SH-SY5Y (cell line): ENCODE data around the gene TFEB.

Experiments used
- GATA2 ChIP-seq: IDR thresholded peaks from 2 replicates; pipeline ENCODE4 v1.6.1; 2011; ENCODE audit warnings: mild to moderate bottlenecking, low read depth, low read length
- GATA3 ChIP-seq: IDR thresholded peaks from 2 replicates; pipeline ENCODE4 v1.6.1; 2011; ENCODE audit warnings: low read depth, mild to moderate bottlenecking, low read length, moderate library complexity

Gene TFEB

DNA sequence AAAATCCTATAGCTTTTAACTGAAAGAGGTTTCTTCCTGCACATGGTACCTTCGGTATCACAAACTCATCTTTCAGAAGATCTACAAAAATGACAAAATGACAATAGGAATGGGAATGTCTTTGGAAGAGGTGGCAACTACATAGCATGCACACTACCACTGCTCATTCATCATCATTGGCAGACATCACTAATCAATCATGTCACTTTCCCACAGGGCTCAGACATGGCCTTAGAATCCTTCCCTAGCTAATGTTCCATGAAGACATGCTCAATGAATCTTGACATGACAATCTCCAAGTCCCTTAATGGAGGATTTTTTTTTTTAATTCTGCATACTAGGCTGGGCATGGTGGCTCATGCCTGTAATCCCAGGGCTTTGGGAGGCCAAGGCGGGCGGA is 15.0 kb upstream of the TFEB start:
- no peak for TF ChIP-seq GATA2
- TF ChIP-seq GATA3, result no peak

DNA sequence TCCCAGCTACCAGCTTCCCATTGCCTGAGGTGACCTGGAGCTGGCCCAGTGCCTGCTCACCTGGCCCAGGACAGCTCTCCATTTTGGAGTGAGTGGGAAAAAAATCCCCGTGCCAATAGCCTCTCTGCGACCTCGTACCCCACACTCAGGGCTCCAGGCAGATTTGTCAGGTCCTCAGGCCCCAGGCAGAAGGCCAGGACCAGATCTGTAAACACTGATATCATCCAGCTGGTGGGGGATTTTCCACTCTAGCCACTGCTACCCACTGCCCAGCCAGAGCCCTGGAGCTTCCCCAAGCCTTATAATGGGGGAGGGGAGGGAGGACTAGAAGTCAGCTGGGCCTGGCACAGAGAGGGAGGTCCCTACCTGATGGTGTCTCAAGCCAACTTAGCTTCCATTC is 13.1 kb upstream of the TFEB start:
- no peak for TF ChIP-seq GATA3
- no peak for TF ChIP-seq GATA2

DNA sequence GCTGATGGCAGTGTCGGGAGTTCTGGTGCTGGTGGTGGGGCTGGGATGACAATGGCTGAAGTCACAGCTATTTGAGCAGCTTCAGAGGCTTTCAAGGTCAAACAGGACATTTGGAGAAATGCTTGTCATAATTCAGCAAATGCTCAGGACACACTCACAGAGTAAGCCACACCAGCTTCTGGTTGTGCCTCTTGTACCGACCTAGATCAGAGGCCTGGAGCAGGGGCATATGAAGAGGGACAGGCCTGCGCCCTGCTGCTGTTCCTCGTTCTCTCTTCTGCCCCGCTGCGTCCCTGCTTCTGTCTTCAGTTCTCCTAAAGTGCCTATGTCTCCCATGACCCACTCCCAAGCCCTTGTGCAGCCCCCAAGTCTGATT is 12.7 kb upstream of the TFEB start:
- TF ChIP-seq GATA3 (no peak), GATA2 (no peak)

DNA sequence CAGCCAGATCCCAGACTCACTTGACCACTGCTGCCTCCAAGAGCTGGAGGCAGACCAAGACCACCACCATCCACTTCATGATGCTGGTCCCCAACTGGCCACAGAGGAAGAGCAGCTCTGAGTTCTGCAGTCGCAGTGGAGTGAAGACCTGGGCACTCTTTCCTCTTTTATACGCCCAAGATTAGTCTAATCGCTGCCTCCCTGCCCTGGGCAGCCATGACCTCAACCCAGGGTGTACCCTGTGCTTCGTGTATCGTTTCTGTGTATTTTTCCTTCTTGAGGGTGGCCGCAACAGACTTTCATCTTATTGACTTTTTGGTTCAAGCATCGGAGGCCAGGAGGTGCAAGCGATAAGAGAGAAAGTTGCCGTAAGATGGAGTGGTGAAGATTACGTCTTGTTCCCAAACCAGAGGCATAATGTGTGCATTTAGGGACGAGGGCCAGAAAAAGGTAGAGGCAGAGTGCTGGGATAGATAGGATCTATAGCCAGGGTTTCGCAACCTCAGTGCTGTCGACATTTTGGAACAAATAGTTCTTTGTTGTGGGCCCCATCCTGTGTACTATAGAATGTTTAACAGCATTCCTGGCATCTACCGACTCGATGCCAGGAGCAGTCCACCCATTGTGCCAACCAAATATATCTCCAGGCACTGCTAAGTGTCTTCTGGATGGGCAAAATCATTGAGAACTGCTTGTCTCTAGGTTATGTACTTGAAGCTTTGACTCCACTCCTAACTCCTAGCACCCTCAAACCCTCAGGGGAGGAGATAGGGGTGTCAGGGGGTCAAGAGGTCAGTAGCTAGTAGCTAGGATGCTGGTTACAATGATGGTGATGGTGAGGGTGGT is 12.1 kb upstream of the TFEB start, which contains the start of gene PGC:
TSS of gene PGC (minus strand) at position 142 of the 846 bp plus-strand sequence. CDS start at position 79, 63 bp downstream.
- TF ChIP-seq GATA3 (no peak), GATA2 (no peak)

DNA sequence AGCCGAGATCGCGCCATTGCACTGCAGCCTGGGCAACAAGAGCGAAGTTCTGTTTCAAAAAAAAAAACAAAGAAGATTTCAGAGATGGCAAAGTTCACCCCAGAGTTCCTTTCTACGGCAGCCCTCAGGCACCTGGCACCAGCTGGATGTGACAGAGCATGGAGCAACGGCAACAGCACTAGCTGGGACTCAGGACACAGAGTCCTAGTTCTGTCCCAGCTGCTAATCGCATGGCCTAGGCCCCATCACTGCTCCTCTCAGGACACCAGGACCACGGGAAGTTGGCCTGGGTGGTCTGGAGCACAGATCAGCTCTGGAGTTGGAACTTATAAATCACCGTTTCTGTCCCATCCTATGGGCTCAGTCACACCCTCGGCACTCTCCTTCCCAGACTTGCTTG is 10.7 kb upstream of the TFEB start:
- TF ChIP-seq GATA3 (no peak), GATA2 (no peak)

DNA sequence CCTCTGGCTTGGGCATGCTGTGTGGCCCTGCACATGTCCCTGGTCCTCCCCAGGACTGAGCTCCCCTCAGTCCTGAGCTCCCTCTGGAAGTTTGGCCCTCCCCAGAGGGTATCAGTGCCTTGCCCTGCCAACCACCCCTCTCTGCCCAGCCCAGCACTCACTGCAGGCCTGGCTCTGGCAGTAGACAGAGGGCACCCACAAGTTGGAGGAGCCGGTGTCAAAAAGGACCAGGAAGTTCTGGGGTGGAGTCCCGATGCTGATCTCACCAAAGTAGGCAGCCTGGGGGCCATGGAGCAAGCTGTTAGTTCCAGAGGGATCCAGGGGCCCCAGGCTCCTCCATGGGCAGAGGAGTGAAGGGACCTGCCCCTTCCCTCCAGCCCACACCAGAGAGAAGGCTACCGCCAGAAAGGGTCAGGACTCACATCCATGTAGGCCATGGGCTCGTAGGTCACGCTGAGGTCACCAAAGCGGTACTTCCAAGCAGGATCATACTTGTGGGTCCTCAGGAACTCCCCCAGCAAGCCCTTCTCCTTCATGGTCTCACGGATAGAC is 8.9 kb upstream of the TFEB start:
- TF ChIP-seq GATA3 (no peak), GATA2 (no peak)

DNA sequence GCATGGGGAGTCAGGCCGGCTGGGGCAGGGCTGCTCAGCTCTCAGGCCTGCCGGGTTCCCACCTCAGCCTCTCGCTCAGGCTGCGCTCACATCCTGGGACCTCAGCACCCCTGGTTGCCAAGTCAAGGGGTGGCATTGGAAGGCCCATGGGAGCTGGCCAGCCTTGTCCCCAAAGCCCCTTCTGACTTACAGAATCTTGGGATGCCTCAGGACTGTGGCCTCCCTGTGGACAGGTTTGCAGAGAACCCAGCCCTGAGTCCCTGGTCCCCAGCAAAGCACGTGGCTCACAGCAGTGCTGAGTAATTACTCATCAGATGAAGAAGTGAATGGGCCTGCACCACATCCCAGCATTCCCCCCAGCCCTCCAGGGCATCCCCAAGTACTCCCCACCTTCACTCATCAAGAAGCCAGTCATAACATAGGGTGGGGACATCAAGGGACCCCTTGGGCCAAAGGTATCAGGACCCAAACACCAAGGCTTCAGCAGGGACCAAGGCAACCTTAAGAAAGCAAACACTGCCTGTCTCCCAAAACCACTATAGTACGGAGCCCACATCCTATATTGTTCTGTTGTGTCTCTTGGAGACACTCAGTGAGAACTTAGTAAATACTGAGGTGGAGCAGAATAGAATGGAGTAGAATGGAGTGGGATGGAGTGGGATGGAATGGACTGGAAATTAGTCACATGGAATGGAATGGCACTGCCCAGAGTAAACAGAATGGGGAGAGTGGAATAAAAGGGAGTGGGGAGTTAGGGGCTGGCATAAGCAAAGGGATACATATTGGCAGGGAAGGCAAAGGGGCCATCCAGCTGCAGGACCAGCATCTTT is 8.2 kb upstream of the TFEB start:
- TF ChIP-seq GATA2, result no peak

DNA sequence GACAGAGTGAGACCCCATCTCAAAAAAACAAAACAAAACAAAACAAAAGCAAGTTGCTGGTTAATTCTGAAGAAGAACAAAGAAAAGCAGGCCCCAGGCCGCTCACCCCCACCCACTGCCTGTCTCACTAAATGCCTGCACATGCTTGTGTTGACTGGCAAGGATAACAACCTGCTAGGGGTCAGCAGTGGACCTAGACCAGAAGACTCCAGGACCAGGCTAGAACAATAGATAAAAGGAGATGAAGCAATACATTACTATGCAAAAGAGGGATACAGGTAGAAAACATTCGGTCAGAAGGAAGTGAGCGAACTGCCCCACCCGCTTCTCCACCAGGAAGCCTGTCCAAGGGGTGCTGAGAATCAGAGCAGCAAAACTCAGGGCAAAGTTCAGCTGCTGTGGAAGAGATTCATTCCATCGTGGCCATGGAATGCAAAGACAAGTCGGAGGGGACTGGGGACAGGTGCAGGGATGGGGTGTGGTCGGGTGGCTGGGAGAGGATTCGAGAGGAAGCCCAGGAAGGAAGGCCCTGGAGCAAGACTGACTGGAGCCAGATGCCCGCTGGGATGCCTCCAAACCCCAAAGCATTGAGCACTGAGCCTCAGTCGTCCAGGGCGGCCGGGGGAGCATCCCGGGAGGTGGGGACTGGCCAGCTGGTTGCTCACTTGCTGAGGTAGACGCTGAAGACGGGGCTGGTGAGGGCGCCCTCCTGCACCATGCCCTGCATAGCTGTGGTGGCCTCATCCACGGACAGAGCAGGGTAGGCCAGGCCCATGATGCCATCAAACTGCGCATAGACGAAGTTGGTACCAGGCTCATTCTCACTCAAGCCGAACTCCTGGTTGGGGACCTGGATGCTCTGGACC is 6.5 kb upstream of the TFEB start:
- TF ChIP-seq GATA3 (no peak), GATA2 (no peak)

DNA sequence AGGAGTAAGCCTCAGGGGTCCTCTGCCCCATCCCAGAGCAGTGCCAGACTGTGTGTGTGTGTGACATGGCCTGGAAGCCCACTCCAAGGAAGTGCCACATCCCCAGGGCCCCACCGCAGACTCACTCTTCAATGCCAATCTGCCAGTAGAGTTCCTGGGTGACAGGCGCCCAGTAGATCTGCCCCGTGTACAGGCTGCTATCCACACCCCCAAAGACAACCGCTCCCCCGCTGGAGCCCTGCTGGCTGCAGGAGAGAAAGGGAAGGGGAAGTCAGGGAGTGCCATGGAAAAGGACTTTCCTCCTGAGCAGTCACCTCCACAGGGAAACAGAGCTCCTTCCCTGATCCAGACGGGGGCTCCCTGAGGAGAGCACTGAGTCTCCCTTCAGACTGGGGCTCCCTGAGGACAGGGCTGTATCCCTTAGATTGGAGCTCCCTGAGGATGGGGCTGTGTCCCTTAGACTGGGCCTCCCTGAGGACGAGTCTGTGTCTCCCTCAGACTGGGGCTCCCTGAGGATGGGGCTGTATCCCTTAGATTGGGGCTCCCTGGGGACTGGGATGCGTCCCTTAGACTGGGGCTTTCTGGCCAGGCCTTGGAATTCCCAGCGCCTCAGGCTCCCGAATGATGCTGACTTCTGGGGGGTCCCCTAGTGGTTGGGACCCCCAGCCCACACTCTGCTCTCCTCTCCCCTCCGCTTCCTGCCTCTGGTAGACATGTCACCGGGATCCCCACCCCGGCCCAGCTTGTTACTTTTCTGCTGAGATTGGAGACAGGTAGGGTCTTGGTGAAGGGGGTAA is 5.2 kb upstream of the TFEB start:
- TF ChIP-seq GATA2 (no peak), GATA3 (no peak)

DNA sequence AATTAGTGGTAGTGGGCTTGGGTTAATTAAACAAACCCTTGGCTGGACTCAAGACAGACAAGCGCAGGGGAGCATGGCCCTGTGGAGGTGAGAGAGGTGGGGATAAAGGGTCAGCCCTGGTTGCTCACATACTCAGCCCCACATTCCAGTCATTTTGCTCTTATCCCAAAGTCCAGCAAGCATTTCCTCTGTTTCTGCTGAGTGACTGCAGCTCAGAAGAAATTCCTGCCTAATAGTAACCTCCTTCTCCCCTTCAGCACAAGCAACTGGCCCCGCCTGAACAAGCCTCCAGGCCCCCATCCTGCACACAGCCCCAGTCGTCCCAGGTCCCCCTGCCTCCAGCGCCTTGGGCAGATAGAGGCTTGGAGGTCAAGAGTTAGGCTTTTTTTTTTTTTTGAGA is 3.6 kb upstream of the TFEB start:
- TF ChIP-seq GATA3 (no peak), GATA2 (no peak)

DNA sequence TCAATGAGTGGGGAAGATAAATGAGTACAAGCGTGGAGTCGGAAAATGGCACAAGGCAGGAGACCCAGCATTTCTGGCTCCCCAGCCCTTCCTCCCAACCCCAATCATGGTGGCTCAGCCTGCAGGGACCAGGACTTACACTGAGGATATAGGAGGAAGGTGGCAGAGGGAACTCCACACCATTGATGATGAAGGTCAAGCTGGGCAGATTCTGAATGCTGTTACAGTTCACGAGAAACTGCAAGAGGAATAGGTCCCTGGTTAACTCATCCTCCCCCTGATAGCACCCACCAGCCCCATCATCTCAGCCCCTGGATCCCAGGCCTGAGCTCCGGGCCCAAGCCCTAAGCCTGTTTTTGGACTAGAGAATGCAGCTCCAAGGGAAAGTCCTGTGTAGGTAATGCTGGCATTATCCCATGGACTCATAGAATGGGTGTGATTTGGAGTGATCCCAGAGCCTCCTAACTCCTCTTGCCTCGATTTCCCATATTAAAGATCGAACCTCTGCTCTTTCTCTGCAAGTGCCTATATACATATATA is 2.3 kb upstream of the TFEB start:
- TF ChIP-seq GATA3 (no peak), GATA2 (no peak)

DNA sequence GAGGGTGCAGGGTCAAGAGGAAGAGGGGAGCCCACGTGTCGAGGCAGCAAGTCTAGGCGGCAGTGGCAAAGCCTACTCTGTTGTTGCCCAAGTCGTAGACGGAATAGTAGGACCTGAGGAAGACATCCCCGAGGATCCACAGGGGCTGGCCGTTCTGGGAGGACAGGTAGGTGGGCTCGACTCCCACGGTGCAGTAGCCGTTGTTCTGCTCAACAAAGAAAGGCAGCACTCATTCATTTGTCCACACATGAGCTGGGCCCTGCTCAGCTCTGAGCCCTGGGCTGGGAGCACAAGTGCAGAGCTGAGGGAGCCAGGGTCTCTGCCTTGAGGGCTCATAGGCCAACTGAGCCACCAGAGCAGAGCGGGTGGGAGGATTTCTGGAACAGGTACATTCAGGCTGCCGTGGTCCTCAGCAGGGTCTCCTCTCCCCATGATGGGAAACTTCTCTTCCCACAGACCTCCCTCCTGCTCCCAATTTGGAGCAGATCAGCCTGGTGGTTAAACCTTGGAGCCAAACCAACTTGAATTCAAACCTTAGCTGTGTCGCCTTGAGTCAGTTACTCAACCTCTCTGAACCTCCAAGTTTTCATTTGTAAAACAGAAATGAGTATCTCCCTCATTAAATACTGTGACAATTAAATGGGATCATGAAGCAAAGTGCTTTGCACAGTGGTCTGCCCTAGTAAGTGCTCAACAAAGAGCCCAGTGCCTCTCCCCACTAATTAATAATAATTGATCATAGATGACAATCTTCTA is 1.6 kb upstream of the TFEB start:
- TF ChIP-seq GATA2 (no peak), GATA3 (no peak)
